Measurements from ENCODE around the gene CCDC86. TPM values are rescaled to one million over a fixed set of nuclear protein-coding genes. Genes with fewer than 3 reads are reported as not detected.

The CCDC86 gene
- total RNA-seq, 2 donors from 2014 or later, result 10.9 to 32.1 TPM

DNA sequence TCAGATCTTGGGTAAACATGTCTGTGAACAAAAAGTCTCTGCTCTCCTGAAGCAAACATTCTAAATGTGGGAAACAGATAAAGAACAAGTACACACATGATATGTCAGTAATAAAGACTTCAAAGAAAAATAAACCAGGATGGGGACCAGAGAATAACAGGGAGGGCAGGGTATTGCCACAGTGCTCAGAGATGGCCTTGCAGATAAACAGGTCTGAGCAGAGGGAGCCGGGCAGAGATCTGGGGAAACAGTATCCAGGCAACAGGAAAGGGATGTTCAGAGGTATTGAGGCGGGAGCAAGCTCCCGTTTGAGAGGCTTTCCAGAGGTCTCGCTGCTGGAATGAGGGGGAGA is 2.9 kb downstream of the CCDC86 start:
- H3K4me1 ChIP-seq, result peaks cover 12% of the 10 kb centered on the region
- no peak overlapping the region for H3K9ac ChIP-seq (ENCODE audit: low read depth in 2 of 2, low read length in 2 of 2)
- no peak overlapping the region for H3K4me3 ChIP-seq
- no peaks in the 10 kb centered on the region for H3K36me3 ChIP-seq
- no peak overlapping the region for H3K27ac ChIP-seq
- no peaks in the 10 kb centered on the region for H3K27me3 ChIP-seq
- H3K9me3 ChIP-seq, result no peaks in the 10 kb centered on the region
- TF ChIP-seq, protein P1, sequence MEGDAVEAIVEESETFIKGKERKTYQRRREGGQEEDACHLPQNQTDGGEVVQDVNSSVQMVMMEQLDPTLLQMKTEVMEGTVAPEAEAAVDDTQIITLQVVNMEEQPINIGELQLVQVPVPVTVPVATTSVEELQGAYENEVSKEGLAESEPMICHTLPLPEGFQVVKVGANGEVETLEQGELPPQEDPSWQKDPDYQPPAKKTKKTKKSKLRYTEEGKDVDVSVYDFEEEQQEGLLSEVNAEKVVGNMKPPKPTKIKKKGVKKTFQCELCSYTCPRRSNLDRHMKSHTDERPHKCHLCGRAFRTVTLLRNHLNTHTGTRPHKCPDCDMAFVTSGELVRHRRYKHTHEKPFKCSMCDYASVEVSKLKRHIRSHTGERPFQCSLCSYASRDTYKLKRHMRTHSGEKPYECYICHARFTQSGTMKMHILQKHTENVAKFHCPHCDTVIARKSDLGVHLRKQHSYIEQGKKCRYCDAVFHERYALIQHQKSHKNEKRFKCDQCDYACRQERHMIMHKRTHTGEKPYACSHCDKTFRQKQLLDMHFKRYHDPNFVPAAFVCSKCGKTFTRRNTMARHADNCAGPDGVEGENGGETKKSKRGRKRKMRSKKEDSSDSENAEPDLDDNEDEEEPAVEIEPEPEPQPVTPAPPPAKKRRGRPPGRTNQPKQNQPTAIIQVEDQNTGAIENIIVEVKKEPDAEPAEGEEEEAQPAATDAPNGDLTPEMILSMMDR (IDR thresholded peaks at IDR 0.05), result no peak
- intact Hi-C loops (cut with DNase I), result no loop called here
- no peak for DNase-seq

DNA sequence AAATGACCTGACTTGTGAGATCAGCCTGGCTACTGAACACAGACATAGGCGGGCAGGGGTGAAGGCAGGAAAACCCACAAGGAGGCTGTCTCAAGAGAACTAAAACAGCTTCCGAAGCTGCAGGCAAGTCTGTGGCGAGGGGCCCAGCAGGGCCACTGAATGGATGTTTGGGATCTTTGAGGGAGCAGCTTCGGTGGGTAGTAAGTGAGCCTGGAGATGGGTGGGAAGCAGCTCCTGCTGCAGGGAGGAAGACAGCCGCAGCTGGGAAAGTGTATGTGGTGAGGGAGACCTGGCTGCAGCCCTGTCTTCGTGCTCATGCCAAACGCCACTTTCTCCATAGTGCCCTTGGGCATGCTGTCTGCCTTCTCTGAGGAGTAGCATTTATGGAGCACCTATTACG is 3.4 kb downstream of the CCDC86 start:
- Histone ChIP-seq H3K27me3 (no peaks in the 10 kb centered on the region), H3K4me3 (no peak overlapping the region), H3K9ac (ENCODE audit: low read depth in 2 of 2, low read length in 2 of 2) (no peak overlapping the region), H3K9me3 (no peaks in the 10 kb centered on the region), H3K36me3 (no peaks in the 10 kb centered on the region), H3K27ac (no peak overlapping the region), H3K4me1 (peaks cover 12% of the 10 kb centered on the region)
- intact Hi-C loops (cut with DNase I), result no loop called here
- TF ChIP-seq, protein P1 (IDR thresholded peaks at IDR 0.05), result no peak
- DNase-seq, result no peak

DNA sequence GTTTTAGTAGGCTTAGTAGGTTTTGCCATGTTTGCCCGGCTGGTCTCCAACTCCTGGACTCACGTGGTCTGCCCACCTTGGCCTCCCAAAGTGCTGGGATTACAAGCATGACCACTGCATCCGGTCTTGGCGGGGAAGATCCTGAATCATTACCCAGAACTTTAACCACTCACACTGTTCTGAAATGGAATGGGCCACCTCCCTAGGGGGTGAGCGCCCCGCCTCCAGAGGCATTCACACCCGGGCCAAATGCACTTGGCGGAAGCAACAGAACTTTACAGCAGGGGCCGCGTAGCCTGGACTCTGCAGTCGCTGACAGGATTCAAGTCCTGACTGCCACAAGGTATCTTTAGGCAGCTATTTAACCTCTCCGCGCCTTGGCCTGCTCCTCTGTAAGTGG is 5.4 kb downstream of the CCDC86 start:
- Histone ChIP-seq H3K27me3 (no peaks in the 10 kb centered on the region), H3K27ac (no peak overlapping the region), H3K4me3 (no peak overlapping the region), H3K4me1 (peaks cover 6% of the 10 kb centered on the region), H3K36me3 (no peaks in the 10 kb centered on the region), H3K9me3 (no peaks in the 10 kb centered on the region), H3K9ac (ENCODE audit: low read depth in 2 of 2, low read length in 2 of 2) (no peak overlapping the region)
- intact Hi-C loops (cut with DNase I), result no loop called here
- DNase-seq, result no peak
- TF ChIP-seq, protein P1 (IDR thresholded peaks at IDR 0.05), result no peak

DNA sequence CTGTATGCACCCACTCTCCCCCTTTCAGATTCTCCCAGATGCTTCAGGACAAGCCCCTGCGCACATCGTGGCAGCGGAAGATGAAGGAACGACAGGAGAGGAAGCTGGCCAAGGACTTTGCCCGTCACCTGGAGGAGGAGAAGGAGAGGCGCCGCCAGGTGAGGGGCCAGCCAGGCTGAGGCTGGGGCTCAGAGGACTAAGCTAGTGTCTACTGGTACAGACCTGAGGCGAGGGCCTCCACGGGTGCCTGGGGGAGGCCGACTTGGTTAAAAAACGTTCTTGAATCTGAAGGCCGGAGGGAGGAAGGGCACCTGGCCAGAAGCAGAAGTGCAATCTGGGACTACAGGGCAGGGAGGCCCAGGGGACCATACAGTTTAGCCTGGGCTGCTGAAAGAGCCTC is 6.0 kb downstream of the CCDC86 start:
- DNase-seq, result no peak
- Histone ChIP-seq H3K27ac (no peak overlapping the region), H3K9ac (ENCODE audit: low read depth in 2 of 2, low read length in 2 of 2) (no peak overlapping the region), H3K27me3 (no peaks in the 10 kb centered on the region), H3K4me1 (peaks cover 6% of the 10 kb centered on the region), H3K9me3 (no peaks in the 10 kb centered on the region), H3K4me3 (no peak overlapping the region), H3K36me3 (no peaks in the 10 kb centered on the region)
- TF ChIP-seq, protein P1 (IDR thresholded peaks at IDR 0.05), result no peak
- intact Hi-C loops (cut with DNase I), result no loop called here

DNA sequence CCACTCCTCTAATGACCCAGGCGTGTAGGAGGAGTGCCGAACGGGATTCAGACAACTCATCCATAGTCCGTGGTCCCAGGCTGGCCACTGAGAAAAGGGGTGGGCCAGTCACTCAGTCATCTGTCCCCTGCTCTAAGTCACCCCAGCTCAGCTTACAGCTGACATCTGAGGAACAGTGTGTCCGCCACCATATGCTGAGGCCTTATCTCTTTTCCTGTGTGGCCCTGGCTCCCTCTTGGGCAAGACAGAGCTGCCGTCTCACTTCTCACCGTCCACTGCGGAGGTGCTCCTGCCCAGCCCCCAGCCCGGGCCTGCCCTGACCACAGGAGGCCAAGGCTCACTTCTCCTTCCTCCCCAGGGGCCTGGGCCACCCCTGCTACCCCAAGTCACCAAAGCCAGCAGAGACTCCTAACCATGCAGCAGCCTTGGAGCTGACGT is 6.8 kb downstream of the CCDC86 start:
- H3K27ac ChIP-seq, result no peak overlapping the region
- H3K36me3 ChIP-seq, result no peaks in the 10 kb centered on the region
- no peaks in the 10 kb centered on the region for H3K9me3 ChIP-seq
- intact Hi-C loops (cut with DNase I), result no loop called here
- H3K4me3 ChIP-seq, result no peak overlapping the region
- no peak for DNase-seq
- H3K27me3 ChIP-seq, result no peaks in the 10 kb centered on the region
- TF ChIP-seq, protein P1 (IDR thresholded peaks at IDR 0.05), result no peak
- peaks cover 10% of the 10 kb centered on the region for H3K4me1 ChIP-seq
- H3K9ac ChIP-seq (ENCODE audit: low read depth in 2 of 2, low read length in 2 of 2), result no peak overlapping the region
